ENCODE data around the gene HOXB2. TPM values are rescaled to one million over a fixed set of nuclear protein-coding genes. Genes with fewer than 3 reads are reported as not detected.

The HOXB2 gene
- 46.6 to 47.2 TPM (median 46.7 TPM) in 3 replicates for total RNA-seq

GRCh38 chr17:48545022-48545375, at the start of gene HOXB2:
Gene HOXB2, minus strand, starts transcription at chr17:48545109. Its CDS starts 198 bp downstream, at chr17:48544911.
- Mint-ChIP-seq H3K4me3 (peak within 1 kb of the TSS; percentile 91), H3K4me1 (peaks cover 72% of the 10 kb centered on the region), H3K27ac (peak within 1 kb of the TSS; percentile 99), H3K36me3 (peaks cover 21% of the 10 kb centered on the region), H3K9me3 (no peaks in the 10 kb centered on the region), H3K27me3 (ENCODE audit: low read depth) (no peaks in the 10 kb centered on the region)
- no peak for DNase-seq (ENCODE audit: low spot score in 2 of 2, unreplicated experiment in 2 of 2)
- no peak for TF ChIP-seq CTCF (IDR thresholded peaks at IDR 0.05; ENCODE audit: unreplicated experiment)

- no peaks in the 10 kb centered on the region for H3K9me3 Mint-ChIP-seq
- TF ChIP-seq CTCF (IDR thresholded peaks at IDR 0.05; ENCODE audit: unreplicated experiment), result peak; percentile 94
- DNase-seq (ENCODE audit: low spot score in 2 of 2, unreplicated experiment in 2 of 2), result peak; percentile 81 to 96
- H3K27ac Mint-ChIP-seq, result peak overlapping the region; percentile 100
- H3K36me3 Mint-ChIP-seq, result peaks cover 22% of the 10 kb centered on the region
- H3K27me3 Mint-ChIP-seq (ENCODE audit: low read depth), result no peaks in the 10 kb centered on the region
- peaks cover 56% of the 10 kb centered on the region for H3K4me1 Mint-ChIP-seq
- H3K4me3 Mint-ChIP-seq, result peak overlapping the region; percentile 90
Observed at GRCh38 chr17:48593840-48594537, 49.1 kb upstream of the HOXB2 start.

GRCh38 chr17:48593126-48593829, 48.4 kb upstream of the HOXB2 start, which contains the start of gene HOXB5:
Gene HOXB5, minus strand, starts transcription at chr17:48593779. Its CDS starts 97 bp downstream, at chr17:48593682.
- Mint-ChIP-seq H3K36me3 (peaks cover 22% of the 10 kb centered on the region), H3K4me1 (peaks cover 49% of the 10 kb centered on the region), H3K9me3 (no peaks in the 10 kb centered on the region), H3K27ac (peak within 1 kb of the TSS; percentile 100), H3K4me3 (peak within 1 kb of the TSS; percentile 90), H3K27me3 (ENCODE audit: low read depth) (no peaks in the 10 kb centered on the region)
- peak in 1 of 2 experiments; percentile 67 for DNase-seq (ENCODE audit: low spot score in 2 of 2, unreplicated experiment in 2 of 2)
- TF ChIP-seq CTCF (IDR thresholded peaks at IDR 0.05; ENCODE audit: unreplicated experiment), result no peak

- Mint-ChIP-seq H3K27me3 (ENCODE audit: low read depth) (no peaks in the 10 kb centered on the region), H3K36me3 (peaks cover 26% of the 10 kb centered on the region), H3K9me3 (no peaks in the 10 kb centered on the region), H3K27ac (peak overlapping the region; percentile 100), H3K4me3 (peak overlapping the region; percentile 90), H3K4me1 (peaks cover 48% of the 10 kb centered on the region)
- no peak for DNase-seq (ENCODE audit: low spot score in 2 of 2, unreplicated experiment in 2 of 2)
- TF ChIP-seq CTCF (IDR thresholded peaks at IDR 0.05; ENCODE audit: unreplicated experiment), result no peak
Observed at GRCh38 chr17:48592577-48592976, 47.7 kb upstream of the HOXB2 start.

GRCh38 chr17:48592057-48592514, 47.2 kb upstream of the HOXB2 start:
- peaks cover 52% of the 10 kb centered on the region for H3K4me1 Mint-ChIP-seq
- no peak for DNase-seq (ENCODE audit: low spot score in 2 of 2, unreplicated experiment in 2 of 2)
- H3K36me3 Mint-ChIP-seq, result peaks cover 30% of the 10 kb centered on the region
- H3K27me3 Mint-ChIP-seq (ENCODE audit: low read depth), result no peaks in the 10 kb centered on the region
- H3K4me3 Mint-ChIP-seq, result peak overlapping the region; percentile 90
- H3K27ac Mint-ChIP-seq, result peak overlapping the region; percentile 100
- H3K9me3 Mint-ChIP-seq, result no peaks in the 10 kb centered on the region
- no peak for TF ChIP-seq CTCF (IDR thresholded peaks at IDR 0.05; ENCODE audit: unreplicated experiment)

All from mesothelial cell of epicardium (in vitro differentiated cells).